Colonic mucosa (tissue), 4 donors: ENCODE data around the gene HAUS3. TPM values are rescaled to one million over a fixed set of nuclear protein-coding genes. Genes with fewer than 3 reads are reported as not detected.

Experiments
- DNase-seq: peaks from one replicate; pipeline ENCODE4 v3.0.0-alpha.2; 2020
- H3K27ac ChIP-seq: fragments of 200-600 bp; one replicate; pipeline ENCODE4 v1.8.0; 2021
- H3K27me3 ChIP-seq: fragments of 200-600 bp; one replicate; pipeline ENCODE4 v1.8.0; 2021
- H3K36me3 ChIP-seq: fragments of 200-600 bp; one replicate; pipeline ENCODE4 v1.8.0; 2021
- H3K4me1 ChIP-seq: fragments of 200-600 bp; one replicate; pipeline ENCODE4 v1.8.0; 2021; ENCODE audit warnings: mild to moderate bottlenecking
- H3K4me3 ChIP-seq: fragments of 200-600 bp; one replicate; pipeline ENCODE4 v1.8.0; 2021
- H3K9ac ChIP-seq, 2 donors: one replicate each; pipeline ENCODE4 v1.7.0; 2013; ENCODE audit warnings: control low read depth in 2 of 2, low read depth in 2 of 2, low read length in 2 of 2
- H3K9me3 ChIP-seq: fragments of 200-600 bp; one replicate; pipeline ENCODE4 v1.8.0; 2021
- intact Hi-C: fragments of 100-400 bp; cut with DNase I; formaldehyde crosslinking; loops from one replicate; pipeline ENCODE4 v1.14.1; 2022
- total RNA-seq, 2 donors: library from RNA; stranded (reverse); fragmentation: NEBNext Ultra II Directional in 1 of 2; extraction: Animal tissue kit (Norgen Biotek cat#: 25700) in 1 of 2; gene quantifications; one replicate each; pipeline ENCODE4 v1.2.1, GENCODE V29; 2021
- TF ChIP-seq, protein P1 (sequence below): fragments of 200-600 bp; IDR thresholded peaks from one replicate; pipeline ENCODE4 v1.8.0; 2022; ENCODE audit warnings: antibody characterized with exemption, mild to moderate bottlenecking
- donor health status: healthy.
- donor health status: DM: no; HTN: no; CAD: no.
- donor health status: DM: no; HTN: no; CAD: no.

The HAUS3 gene
- total RNA-seq, 2 donors from 2014 or later, result 9.1 to 13.0 TPM

DNA sequence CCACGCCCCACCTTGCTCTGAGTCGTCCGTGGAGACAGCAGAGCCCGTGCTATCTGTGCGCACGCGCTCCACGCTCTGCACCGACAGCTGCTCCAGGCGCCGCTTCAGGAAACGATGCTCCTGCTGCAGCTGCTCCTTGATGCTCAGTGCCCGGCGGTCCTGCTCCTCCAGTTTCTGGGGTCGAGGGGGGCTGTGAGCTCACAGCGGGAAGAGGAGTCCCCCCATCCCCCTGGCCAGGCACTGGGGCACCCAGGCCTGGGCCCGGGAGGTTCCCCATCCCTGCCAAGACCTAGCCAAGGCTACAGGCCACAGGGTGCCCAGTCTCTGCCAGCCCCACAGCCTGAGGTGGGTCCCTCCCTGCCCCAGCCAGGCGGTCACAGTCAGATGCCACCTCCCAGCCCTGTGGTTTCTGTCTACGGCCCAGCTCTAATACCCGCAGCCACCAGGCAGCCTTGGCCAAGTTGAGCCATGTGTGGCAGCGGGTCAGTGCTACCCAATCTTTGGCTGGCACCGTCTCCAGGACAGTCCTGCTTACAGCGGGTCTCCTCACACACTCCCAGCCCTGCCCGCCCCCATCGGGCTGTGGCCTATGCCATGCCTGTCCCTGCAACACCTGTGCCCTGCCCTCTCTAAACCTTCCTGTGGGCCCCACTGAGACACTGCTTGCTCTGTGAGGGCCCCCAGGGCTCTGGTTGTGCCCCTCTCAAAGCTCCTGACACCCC, 9.3 kb upstream of the HAUS3 start:
- Histone ChIP-seq H3K27ac (no peak overlapping the region), H3K4me1 (no peaks in the 10 kb centered on the region), H3K9me3 (no peaks in the 10 kb centered on the region), H3K9ac (no peak overlapping the region), H3K27me3 (no peaks in the 10 kb centered on the region), H3K36me3 (peaks cover 16% of the 10 kb centered on the region), H3K4me3 (no peak overlapping the region)
- intact Hi-C loops, result no loop called here
- peak; percentile 15 for DNase-seq
- TF ChIP-seq, protein P1, sequence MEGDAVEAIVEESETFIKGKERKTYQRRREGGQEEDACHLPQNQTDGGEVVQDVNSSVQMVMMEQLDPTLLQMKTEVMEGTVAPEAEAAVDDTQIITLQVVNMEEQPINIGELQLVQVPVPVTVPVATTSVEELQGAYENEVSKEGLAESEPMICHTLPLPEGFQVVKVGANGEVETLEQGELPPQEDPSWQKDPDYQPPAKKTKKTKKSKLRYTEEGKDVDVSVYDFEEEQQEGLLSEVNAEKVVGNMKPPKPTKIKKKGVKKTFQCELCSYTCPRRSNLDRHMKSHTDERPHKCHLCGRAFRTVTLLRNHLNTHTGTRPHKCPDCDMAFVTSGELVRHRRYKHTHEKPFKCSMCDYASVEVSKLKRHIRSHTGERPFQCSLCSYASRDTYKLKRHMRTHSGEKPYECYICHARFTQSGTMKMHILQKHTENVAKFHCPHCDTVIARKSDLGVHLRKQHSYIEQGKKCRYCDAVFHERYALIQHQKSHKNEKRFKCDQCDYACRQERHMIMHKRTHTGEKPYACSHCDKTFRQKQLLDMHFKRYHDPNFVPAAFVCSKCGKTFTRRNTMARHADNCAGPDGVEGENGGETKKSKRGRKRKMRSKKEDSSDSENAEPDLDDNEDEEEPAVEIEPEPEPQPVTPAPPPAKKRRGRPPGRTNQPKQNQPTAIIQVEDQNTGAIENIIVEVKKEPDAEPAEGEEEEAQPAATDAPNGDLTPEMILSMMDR, result no peak

DNA sequence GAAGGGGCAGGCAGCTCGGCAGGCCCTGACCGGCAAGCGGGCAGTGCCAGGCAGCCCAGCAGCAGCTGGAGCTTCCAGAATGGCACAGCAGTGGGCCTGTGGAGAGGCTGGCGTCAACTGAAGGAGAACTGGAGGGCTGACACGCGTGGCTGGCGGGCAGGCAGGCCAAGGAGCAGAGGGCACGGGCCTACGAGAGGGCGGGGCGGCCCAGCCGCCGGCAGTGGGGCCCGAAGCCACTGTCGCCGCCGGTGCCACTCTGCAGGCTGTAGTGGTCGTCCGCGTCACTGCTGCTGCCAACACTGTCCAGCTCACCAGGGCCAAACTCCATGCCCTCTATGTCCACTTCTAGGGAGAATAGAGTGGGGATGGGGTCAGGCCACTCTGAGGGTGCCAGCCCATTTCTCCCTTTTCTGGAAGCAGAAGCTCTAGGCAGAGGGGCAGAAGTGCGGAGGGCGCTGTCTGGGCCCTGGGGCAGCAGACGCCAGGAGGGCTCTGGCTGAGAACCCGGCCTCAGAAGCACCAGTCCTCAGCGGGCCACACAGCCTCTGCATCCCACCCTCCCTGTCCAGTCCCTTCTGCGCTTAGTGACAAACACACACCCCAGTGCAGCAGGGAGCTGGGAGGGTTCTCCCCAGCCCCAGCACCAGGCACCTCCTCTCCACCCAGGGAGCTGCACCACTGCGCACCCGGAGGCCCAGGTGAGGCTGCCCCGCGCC, 8.6 kb upstream of the HAUS3 start:
- DNase-seq, result no peak
- H3K4me3 ChIP-seq, result no peak overlapping the region
- TF ChIP-seq, protein P1, result no peak
- intact Hi-C loops, result no loop called here
- no peak overlapping the region for H3K9ac ChIP-seq
- no peak overlapping the region for H3K27ac ChIP-seq
- H3K4me1 ChIP-seq, result no peaks in the 10 kb centered on the region
- H3K9me3 ChIP-seq, result no peaks in the 10 kb centered on the region
- no peaks in the 10 kb centered on the region for H3K27me3 ChIP-seq
- H3K36me3 ChIP-seq, result peaks cover 16% of the 10 kb centered on the region

DNA sequence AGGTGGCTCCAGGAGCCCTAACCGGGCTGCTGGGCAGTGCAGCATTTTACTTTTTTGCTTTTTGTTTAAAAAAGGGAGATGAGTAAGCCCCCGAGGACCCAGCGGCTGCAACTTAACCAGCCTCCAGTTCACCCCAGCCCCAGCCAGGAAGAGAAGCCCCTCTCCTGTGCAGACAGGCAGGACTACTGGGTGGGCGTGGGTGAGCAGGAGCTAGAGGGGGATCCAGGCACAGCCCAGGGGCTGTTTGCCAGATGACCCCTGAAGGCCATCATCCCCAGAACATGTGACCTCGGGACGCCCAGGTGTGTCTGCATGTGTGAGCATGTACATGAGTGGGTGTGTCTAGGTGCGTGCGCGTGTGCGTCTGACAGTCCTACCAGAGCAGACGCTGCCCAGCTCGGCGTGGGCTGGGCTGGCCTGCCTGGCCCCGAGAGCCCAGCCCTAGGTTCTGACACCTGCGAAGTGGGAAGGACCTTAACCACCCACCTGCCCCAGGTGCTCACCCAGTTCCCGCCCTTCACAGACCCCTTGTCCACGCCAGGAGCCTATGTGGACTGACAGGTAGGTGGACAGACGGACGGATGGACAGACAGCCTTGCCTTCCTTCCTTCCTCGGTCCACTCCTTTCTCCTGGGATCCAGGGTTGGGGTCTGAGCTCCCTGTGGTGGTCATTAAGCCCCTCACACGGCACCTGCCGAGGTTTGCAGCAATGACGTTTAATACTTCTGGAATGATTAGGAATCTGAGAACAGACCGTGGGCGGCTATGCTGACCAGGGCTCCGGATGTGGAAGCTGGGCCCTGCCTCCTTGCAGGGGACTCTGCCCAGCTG, 7.8 kb upstream of the HAUS3 start:
- Histone ChIP-seq H3K36me3 (peaks cover 16% of the 10 kb centered on the region), H3K9ac (no peak overlapping the region), H3K4me1 (peaks cover 3% of the 10 kb centered on the region), H3K27me3 (no peaks in the 10 kb centered on the region), H3K4me3 (no peak overlapping the region), H3K9me3 (no peaks in the 10 kb centered on the region), H3K27ac (no peak overlapping the region)
- intact Hi-C loops, result no loop called here
- TF ChIP-seq, protein P1, result no peak
- no peak for DNase-seq

DNA sequence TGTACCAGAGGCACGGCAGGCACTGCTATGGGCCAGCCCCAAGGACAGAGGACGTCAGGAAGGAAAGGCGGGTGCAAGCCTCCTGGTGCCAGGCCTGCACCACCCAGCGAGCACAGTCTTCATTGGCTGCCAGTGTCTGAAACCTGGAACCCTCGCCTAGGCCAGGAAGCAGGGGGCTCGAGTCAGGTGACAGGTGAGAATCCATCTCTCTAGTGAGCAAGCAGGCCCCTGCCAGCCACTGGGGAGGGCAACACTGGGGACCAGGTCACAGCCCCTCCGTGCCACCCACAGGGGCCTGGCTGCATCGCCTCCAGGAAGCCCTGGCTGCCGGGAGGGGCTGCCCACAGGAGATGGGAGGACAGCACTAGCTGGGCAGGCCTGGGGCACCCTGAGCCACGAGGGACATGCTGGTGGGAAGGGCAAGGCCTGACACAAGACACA, 6.9 kb upstream of the HAUS3 start:
- no peaks in the 10 kb centered on the region for H3K27me3 ChIP-seq
- intact Hi-C loops, result no loop called here
- no peak overlapping the region for H3K4me3 ChIP-seq
- H3K9me3 ChIP-seq, result no peaks in the 10 kb centered on the region
- DNase-seq, result no peak
- TF ChIP-seq, protein P1, result no peak
- H3K36me3 ChIP-seq, result peaks cover 12% of the 10 kb centered on the region
- no peak overlapping the region for H3K27ac ChIP-seq
- peaks cover 10% of the 10 kb centered on the region for H3K4me1 ChIP-seq
- H3K9ac ChIP-seq, result no peak overlapping the region

DNA sequence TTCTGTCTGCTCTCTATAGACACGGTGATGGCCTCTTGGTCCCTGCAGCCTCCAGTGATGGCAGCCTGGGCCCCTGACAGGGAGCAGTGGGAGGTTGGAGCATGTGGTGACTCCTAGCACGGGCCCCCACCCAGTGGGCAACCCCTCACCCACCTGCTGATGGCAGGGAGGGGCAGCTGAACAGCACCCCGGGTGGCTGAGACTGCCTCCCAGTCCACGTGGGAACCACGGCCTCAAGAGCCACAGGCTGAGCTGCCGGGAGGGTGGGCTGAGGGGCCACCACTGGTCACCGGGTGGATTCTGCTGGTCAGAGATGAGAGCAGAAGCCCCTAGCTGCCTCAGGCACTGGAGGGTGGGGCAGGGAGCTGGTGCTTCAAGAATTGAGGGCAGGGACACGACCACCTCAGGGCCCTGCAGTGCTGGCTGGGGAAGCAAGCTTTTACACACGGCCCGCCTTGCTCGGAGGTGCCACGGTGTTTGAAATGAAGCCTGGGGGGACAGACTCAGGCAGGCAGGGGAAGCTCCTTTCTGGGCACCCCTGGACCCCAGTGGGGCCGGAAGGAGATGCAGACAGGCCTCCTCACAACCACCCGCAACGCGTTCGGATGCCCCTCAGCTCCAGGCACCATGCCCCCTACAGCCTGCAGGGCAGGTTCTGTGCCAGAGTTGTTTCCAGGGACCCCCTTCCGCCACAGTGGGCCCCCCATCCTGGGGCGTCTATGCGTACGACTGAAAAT, 6.3 kb upstream of the HAUS3 start:
- DNase-seq, result no peak
- no peak overlapping the region for H3K27ac ChIP-seq
- no peaks in the 10 kb centered on the region for H3K9me3 ChIP-seq
- H3K4me3 ChIP-seq, result no peak overlapping the region
- peaks cover 12% of the 10 kb centered on the region for H3K36me3 ChIP-seq
- intact Hi-C loops, result no loop called here
- H3K4me1 ChIP-seq, result peaks cover 10% of the 10 kb centered on the region
- TF ChIP-seq, protein P1, result no peak
- H3K9ac ChIP-seq, result no peak overlapping the region
- no peaks in the 10 kb centered on the region for H3K27me3 ChIP-seq
